SK-N-SH (cell line): ENCODE results near the gene GRM7. TPM values are rescaled to one million over a fixed set of nuclear protein-coding genes. Genes with fewer than 3 reads are reported as not detected.

Source experiments
- CTCF ChIA-PET: fragments of 300-600, 350-600 bp; formaldehyde crosslinking; extraction: SDS; loops from one replicate; lab custom pipeline; 2021; lab: Yijun Ruan, JAX
- POLR2A ChIA-PET: fragments of 350-600 bp; sonication (Branson Sonifier 250); formaldehyde crosslinking; extraction: SDS; loops from one replicate; lab custom pipeline; 2020; ENCODE audit warnings: antibody characterized with exemption, inconsistent platforms; lab: Yijun Ruan, JAX
- DNase-seq: peaks from one replicate; pipeline ENCODE4 v3.0.0; 2012
- H2AFZ ChIP-seq: fragments of 200-600 bp; sonication (generic); 2 replicates; pipeline ENCODE4 v1.8.1; 2016; ENCODE audit warnings: antibody characterized with exemption, mild to moderate bottlenecking, low read depth
- H3F3A ChIP-seq: fragments of 200-600 bp; sonication (generic); replicated peaks from 2 replicates; pipeline ENCODE3; 2016; ENCODE audit warnings: antibody characterized with exemption, mild to moderate bottlenecking; ENCODE audit not compliant: insufficient read depth
- H3K27ac ChIP-seq, 2 experiments: fragments of 200-500 bp in 1 of 2; fragments of 200-600 bp in 1 of 2; sonication (Bioruptor generic) in 1 of 2; sonication (generic), shearing (Covaris generic) in 1 of 2; 2 replicates each; pipeline versions ENCODE4 v1.5.1 to v1.6.1; 2014 to 2016; ENCODE audit warnings: low read depth in 2 of 2, inconsistent platforms in 1 of 2, low read length in 1 of 2, mild to moderate bottlenecking in 1 of 2, mixed read lengths in 1 of 2
- H3K27me3 ChIP-seq: fragments of 200-600 bp; sonication (generic), shearing (Covaris generic); 2 replicates; pipeline ENCODE4 v1.6.1; 2016; ENCODE audit warnings: mixed run types; ENCODE audit not compliant: insufficient read depth
- H3K36me3 ChIP-seq, 2 experiments: fragments of 200-500 bp in 1 of 2; fragments of 200-600 bp in 1 of 2; sonication (Bioruptor generic) in 1 of 2; sonication (generic) in 1 of 2; replicated peaks in 1 of 2; 2 replicates each; pipeline versions ENCODE3 to v1.5.1; 2014 to 2016; ENCODE audit warnings: low read length in 1 of 2, mild to moderate bottlenecking in 1 of 2; ENCODE audit not compliant: insufficient read depth in 2 of 2, control insufficient read depth in 1 of 2
- H3K4me1 ChIP-seq, 2 experiments: fragments of 200-500 bp in 1 of 2; fragments of 200-600 bp in 1 of 2; sonication (Bioruptor generic) in 1 of 2; sonication (generic), shearing (Covaris generic) in 1 of 2; 2 replicates each; pipeline versions ENCODE4 v1.5.1 to v1.6.1; 2014 to 2016; ENCODE audit warnings: low read depth in 1 of 2, low read length in 1 of 2, mixed run types in 1 of 2; ENCODE audit not compliant: insufficient read depth in 2 of 2, control insufficient read depth in 1 of 2
- H3K4me2 ChIP-seq: fragments of 200-600 bp; sonication (generic), shearing (Covaris generic); 2 replicates; pipeline ENCODE4 v1.6.1; 2017; ENCODE audit warnings: mixed run types
- H3K4me3 ChIP-seq, 2 experiments: fragments of 200-500 bp in 1 of 2; fragments of 200-600 bp in 1 of 2; sonication (Bioruptor generic) in 1 of 2; sonication (generic), shearing (Covaris generic) in 1 of 2; 2 replicates each; pipeline versions ENCODE4 v1.5.1 to v1.8.1; 2014 to 2016; ENCODE audit warnings: low read depth in 2 of 2, inconsistent platforms in 1 of 2, low read length in 1 of 2, mild to moderate bottlenecking in 1 of 2, mixed read lengths in 1 of 2, moderate library complexity in 1 of 2
- H3K79me2 ChIP-seq: fragments of 200-600 bp; sonication (generic); 2 replicates; pipeline ENCODE4 v1.8.1; 2017; ENCODE audit warnings: mild to moderate bottlenecking; ENCODE audit not compliant: insufficient read depth
- H3K9ac ChIP-seq: fragments of 200-600 bp; sonication (generic); 2 replicates; pipeline ENCODE4 v1.6.1; 2017; ENCODE audit warnings: mixed run types
- H3K9me2 ChIP-seq: fragments of 200-600 bp; sonication (generic); 2 replicates; pipeline ENCODE4 v1.6.1; 2017; ENCODE audit warnings: mixed run types
- H3K9me3 ChIP-seq: fragments of 200-600 bp; sonication (generic); 2 replicates; pipeline ENCODE4 v1.6.1; 2017; ENCODE audit warnings: mixed run types, mild to moderate bottlenecking, moderate library complexity
- H4K20me1 ChIP-seq: fragments of 200-600 bp; sonication (generic); 2 replicates; pipeline ENCODE4 v1.6.1; 2017; ENCODE audit warnings: mild to moderate bottlenecking, mixed run types; ENCODE audit not compliant: insufficient read depth
- CTCF ChIP-seq: fragments of 200-600 bp; sonication (generic); IDR thresholded peaks from 2 replicates; pipeline ENCODE4 v1.6.1; 2017; ENCODE audit warnings: antibody characterized with exemption, mild to moderate bottlenecking, moderate library complexity
- EZH2phosphoT487 ChIP-seq: fragments of 200-600 bp; sonication (generic); IDR thresholded peaks from 2 replicates; pipeline ENCODE4 v1.6.1; 2017; ENCODE audit warnings: low read depth, mixed run types, mild to moderate bottlenecking, antibody characterized with exemption, moderate library complexity, borderline replicate concordance
- FOSL2 ChIP-seq: IDR thresholded peaks from 2 replicates; pipeline ENCODE4 v1.4.0; 2012; ENCODE audit warnings: low read depth, mild to moderate bottlenecking, moderate library complexity, borderline replicate concordance
- FOXJ3 ChIP-seq: sonication (generic); formaldehyde crosslinking; IDR thresholded peaks from 2 replicates; pipeline ENCODE4 v1.5.1; 2020; ENCODE audit warnings: mild to moderate bottlenecking, missing genetic modification reagents
- FOXM1 ChIP-seq: IDR thresholded peaks from 2 replicates; pipeline ENCODE4 v1.4.0; 2012; ENCODE audit warnings: low read depth, mild to moderate bottlenecking
- GABPA ChIP-seq: IDR thresholded peaks from 2 replicates; pipeline ENCODE4 v1.4.0; 2012; ENCODE audit warnings: low read depth, mild to moderate bottlenecking
- GATA2 ChIP-seq: sonication (generic); formaldehyde crosslinking; IDR thresholded peaks from 2 replicates; pipeline ENCODE4 v1.5.0; 2020; ENCODE audit warnings: mild to moderate bottlenecking, missing genetic modification reagents
- IRF3 ChIP-seq: fragments of 150-350 bp; IDR thresholded peaks from 2 replicates; pipeline ENCODE4 v1.6.1; 2016; ENCODE audit warnings: mild to moderate bottlenecking, low read depth, low read length
- JUND ChIP-seq: IDR thresholded peaks from 2 replicates; pipeline ENCODE4 v1.4.0; 2012
- MAX ChIP-seq: IDR thresholded peaks from 2 replicates; pipeline ENCODE4 v1.4.0; 2012; ENCODE audit warnings: low read depth
- MEF2A ChIP-seq: IDR thresholded peaks from 2 replicates; pipeline ENCODE4 v1.4.0; 2012; ENCODE audit warnings: low read depth, borderline replicate concordance
- MXI1 ChIP-seq: IDR thresholded peaks from 2 replicates; pipeline ENCODE4 v1.6.1; 2012; ENCODE audit warnings: mild to moderate bottlenecking, low read depth, low read length, improper control_type of control experiment
- NFIC ChIP-seq: IDR thresholded peaks from 2 replicates; pipeline ENCODE4 v1.4.0; 2012; ENCODE audit warnings: borderline replicate concordance
- NRF1 ChIP-seq: IDR thresholded peaks from 2 replicates; pipeline ENCODE4 v1.6.1; 2012; ENCODE audit warnings: low read depth, mild to moderate bottlenecking, low read length
- RCOR1 ChIP-seq: fragments of 150-350 bp; IDR thresholded peaks from 2 replicates; pipeline ENCODE4 v1.6.1; 2017; ENCODE audit warnings: antibody characterized with exemption, low read length
- REST ChIP-seq: IDR thresholded peaks from 2 replicates; pipeline ENCODE4 v1.6.1; 2012; ENCODE audit warnings: mild to moderate bottlenecking, low read depth, low read length, moderate library complexity
- SIN3A ChIP-seq: IDR thresholded peaks from 2 replicates; pipeline ENCODE4 v1.6.1; 2012; ENCODE audit warnings: low read depth, mild to moderate bottlenecking, low read length, moderate library complexity, borderline replicate concordance
- SMC3 ChIP-seq: IDR thresholded peaks from 2 replicates; pipeline ENCODE4 v1.6.1; 2012; ENCODE audit warnings: low read depth, low read length, improper control_type of control experiment
- TAF1 ChIP-seq: IDR thresholded peaks from 2 replicates; pipeline ENCODE4 v1.6.1; 2012; ENCODE audit warnings: low read depth, mild to moderate bottlenecking, low read length, moderate library complexity, borderline replicate concordance
- TCF12 ChIP-seq: IDR thresholded peaks from 2 replicates; pipeline ENCODE4 v1.4.0; 2012
- YY1 ChIP-seq: IDR thresholded peaks from 2 replicates; pipeline ENCODE4 v1.4.0; 2012; ENCODE audit warnings: low read depth, mild to moderate bottlenecking
- WGBS: methylation state at CpG from one replicate; pipeline ENCODE4 v1.1.6; 2017; ENCODE audit warnings: low lambda C conversion rate; 5-methylcytosine and 5-hydroxymethylcytosine counted together
- polyA plus RNA-seq, 3 experiments: library from polyadenylated mRNA; depleted of rRNA; stranded (reverse); fragments of >200 nt; gene quantifications; 2 replicates each; pipeline ENCODE4 v1.2.3, GENCODE V29; 2012

GRM7 gene
- polyA plus RNA-seq, 1 of the 3 experiments (the other 2 are of a cell fraction) = 0.03 TPM

- Histone ChIP-seq H3K9ac (no peak overlapping the region), H3K4me3 (no peak overlapping the region), H3K36me3 (no peaks in the 10 kb centered on the region), H4K20me1 (no peaks in the 10 kb centered on the region), H3K4me2 (no peak overlapping the region), H3K27ac (no peak overlapping the region)
- no peak for TF ChIP-seq RCOR1
- TF ChIP-seq TCF12 = no peak
- TF ChIP-seq FOSL2 = no peak
- no peak for TF ChIP-seq MEF2A
- TF ChIP-seq TAF1 = no peak
- no peak for TF ChIP-seq SIN3A
- no peak for TF ChIP-seq NFIC
- TF ChIP-seq SMC3 = no peak
- TF ChIP-seq YY1 = no peak
- no peak for TF ChIP-seq FOXJ3
- no peak for TF ChIP-seq GATA2 (CRISPR knock-in tag)
- no peak for TF ChIP-seq MXI1
- no peak for TF ChIP-seq EZH2phosphoT487
- TF ChIP-seq FOXM1 = no peak
- TF ChIP-seq JUND = no peak
- no peak for TF ChIP-seq MAX
- no peak for TF ChIP-seq GABPA
- TF ChIP-seq, all 33 proteins: peak for 0
- WGBS = 37% methylated on average over 2 of the region's 2 CpGs
- POLR2A ChIA-PET = no interaction called here
- H3K79me2 ChIP-seq = no peaks in the 10 kb centered on the region
- H3K9me3 ChIP-seq = no peaks in the 10 kb centered on the region
- CTCF ChIA-PET = no interaction called here
- no peaks in the 10 kb centered on the region for H3K9me2 ChIP-seq
- H3F3A ChIP-seq = no peaks in the 10 kb centered on the region
- no peaks in the 10 kb centered on the region for H3K27me3 ChIP-seq
- no peak for DNase-seq
- H2AFZ ChIP-seq = no peak overlapping the region
- H3K4me1 ChIP-seq = no peaks in the 10 kb centered on the region
Observed at GRCh38 chr3:7388026-7388425, 527.1 kb downstream of the GRM7 start.

- no peak for DNase-seq
- no peaks in the 10 kb centered on the region for H3K79me2 ChIP-seq
- H3K4me3 ChIP-seq = no peak overlapping the region
- H3F3A ChIP-seq = no peaks in the 10 kb centered on the region
- H3K27ac ChIP-seq = no peak overlapping the region
- H3K9me2 ChIP-seq = no peaks in the 10 kb centered on the region
- no peaks in the 10 kb centered on the region for H3K4me1 ChIP-seq
- TF ChIP-seq NRF1 (no peak), IRF3 (no peak), CTCF (no peak), REST (no peak)
- TF ChIP-seq, all 33 proteins: peak for 0
- Histone ChIP-seq H3K27me3 (no peaks in the 10 kb centered on the region), H3K36me3 (no peaks in the 10 kb centered on the region), H3K4me2 (no peak overlapping the region), H4K20me1 (no peaks in the 10 kb centered on the region), H3K9me3 (no peaks in the 10 kb centered on the region), H3K9ac (no peak overlapping the region), H2AFZ (no peak overlapping the region)
- no CpG with 5 or more reads among the region's 1 CpG for WGBS
- ChIA-PET CTCF (no interaction called here), POLR2A (no interaction called here)
Observed at GRCh38 chr3:7392206-7392605, 531.3 kb downstream of the GRM7 start.
